IPS-11a (cell line): Measurements from ENCODE around the gene LYPD3.
"Not testable (repeated sequence)": the region's sequence is repeated elsewhere in the genome, so short reads cannot be mapped to it uniquely, and the experiment has no call there.

Experiments used
- H3K4me3 ChIP-seq: one replicate; pipeline ENCODE4 v1.5.1; 2013; ENCODE audit warnings: low read depth, low read length, control low read depth

Gene LYPD3

GRCh38 chr19:43462785-43463380 is 2.5 kb downstream of the LYPD3 start:
- H3K4me3 ChIP-seq: peak overlapping the region; percentile 65

GRCh38 chr19:43462383-43462782 is 3.0 kb downstream of the LYPD3 start:
- H3K4me3 ChIP-seq: peak overlapping the region; percentile 65

- no peak overlapping the region for H3K4me3 ChIP-seq
Measured at GRCh38 chr19:43461303-43461702, 4.1 kb downstream of the LYPD3 start.

- no peak overlapping the region for H3K4me3 ChIP-seq
Measured at GRCh38 chr19:43460362-43461016, 4.9 kb downstream of the LYPD3 start.

- H3K4me3 ChIP-seq: no peak overlapping the region
Measured at GRCh38 chr19:43457809-43458208, 7.6 kb downstream of the LYPD3 start.

GRCh38 chr19:43455321-43456113 is 9.9 kb downstream of the LYPD3 start:
- H3K4me3 ChIP-seq: no peak overlapping the region

- H3K4me3 ChIP-seq: no peak overlapping the region
Measured at GRCh38 chr19:43454031-43454430, 11.4 kb downstream of the LYPD3 start.

- no peak overlapping the region for H3K4me3 ChIP-seq
Measured at GRCh38 chr19:43452582-43452981, 12.8 kb downstream of the LYPD3 start.

- H3K4me3 ChIP-seq: no peak overlapping the region
Measured at GRCh38 chr19:43450545-43450997, 14.8 kb downstream of the LYPD3 start.

- H3K4me3 ChIP-seq: no peak overlapping the region
Measured at GRCh38 chr19:43447655-43448054, 17.8 kb downstream of the LYPD3 start.

- no peak overlapping the region for H3K4me3 ChIP-seq
Measured at GRCh38 chr19:43446746-43447489, 18.5 kb downstream of the LYPD3 start.

GRCh38 chr19:43445426-43445825 is 20.0 kb downstream of the LYPD3 start:
- no peak overlapping the region for H3K4me3 ChIP-seq

- H3K4me3 ChIP-seq: no peak overlapping the region
Measured at GRCh38 chr19:43444531-43445287, 20.7 kb downstream of the LYPD3 start.

GRCh38 chr19:43444091-43444490 is 21.3 kb downstream of the LYPD3 start:
- not testable (repeated sequence) for H3K4me3 ChIP-seq

GRCh38 chr19:43441716-43442115 is 23.7 kb downstream of the LYPD3 start:
- H3K4me3 ChIP-seq: no peak overlapping the region

GRCh38 chr19:43439709-43440063 is 25.7 kb downstream of the LYPD3 start:
- H3K4me3 ChIP-seq: no peak overlapping the region

- H3K4me3 ChIP-seq: no peak overlapping the region
Measured at GRCh38 chr19:43439032-43439708, 26.2 kb downstream of the LYPD3 start.

- no peak overlapping the region for H3K4me3 ChIP-seq
Measured at GRCh38 chr19:43438291-43439031, 26.9 kb downstream of the LYPD3 start.

- H3K4me3 ChIP-seq: no peak overlapping the region
Measured at GRCh38 chr19:43437712-43438111, 27.7 kb downstream of the LYPD3 start.
